NCI-H128 (cell line): Measurements from ENCODE around the gene NEURL1B.
A peak's percentile ranks its signal among the peaks of the same experiment; 100 is the strongest.
"Not testable (repeated sequence)": the region's sequence is repeated elsewhere in the genome, so short reads cannot be mapped to it uniquely, and the experiment has no call there.

ENCODE experiments used
- DNase-seq: peaks from one replicate; lab custom pipeline; 2025; ENCODE audit not compliant: unreplicated experiment; lab: John Stamatoyannopoulos, UW

The NEURL1B gene

DNA sequence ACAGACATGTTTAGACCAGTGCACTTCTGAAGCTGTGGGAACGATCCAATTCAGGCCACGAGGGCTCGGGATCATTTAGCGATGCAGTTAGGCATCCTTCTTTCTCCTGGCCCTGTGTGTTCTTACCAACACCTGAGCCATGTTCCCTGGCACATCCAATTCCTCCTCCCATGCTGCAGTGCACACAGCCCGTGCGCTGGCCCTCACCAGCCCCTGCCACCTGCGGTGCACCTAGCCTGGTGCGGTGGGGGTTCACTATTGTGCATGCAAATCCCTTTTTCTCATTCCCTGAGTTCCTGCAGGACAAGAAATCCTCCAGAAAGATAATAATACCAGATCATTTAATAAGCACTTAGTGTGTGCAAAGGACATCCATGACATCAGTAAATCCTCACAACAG is 53.5 kb downstream of the NEURL1B start:
- DNase-seq = no peak

DNA sequence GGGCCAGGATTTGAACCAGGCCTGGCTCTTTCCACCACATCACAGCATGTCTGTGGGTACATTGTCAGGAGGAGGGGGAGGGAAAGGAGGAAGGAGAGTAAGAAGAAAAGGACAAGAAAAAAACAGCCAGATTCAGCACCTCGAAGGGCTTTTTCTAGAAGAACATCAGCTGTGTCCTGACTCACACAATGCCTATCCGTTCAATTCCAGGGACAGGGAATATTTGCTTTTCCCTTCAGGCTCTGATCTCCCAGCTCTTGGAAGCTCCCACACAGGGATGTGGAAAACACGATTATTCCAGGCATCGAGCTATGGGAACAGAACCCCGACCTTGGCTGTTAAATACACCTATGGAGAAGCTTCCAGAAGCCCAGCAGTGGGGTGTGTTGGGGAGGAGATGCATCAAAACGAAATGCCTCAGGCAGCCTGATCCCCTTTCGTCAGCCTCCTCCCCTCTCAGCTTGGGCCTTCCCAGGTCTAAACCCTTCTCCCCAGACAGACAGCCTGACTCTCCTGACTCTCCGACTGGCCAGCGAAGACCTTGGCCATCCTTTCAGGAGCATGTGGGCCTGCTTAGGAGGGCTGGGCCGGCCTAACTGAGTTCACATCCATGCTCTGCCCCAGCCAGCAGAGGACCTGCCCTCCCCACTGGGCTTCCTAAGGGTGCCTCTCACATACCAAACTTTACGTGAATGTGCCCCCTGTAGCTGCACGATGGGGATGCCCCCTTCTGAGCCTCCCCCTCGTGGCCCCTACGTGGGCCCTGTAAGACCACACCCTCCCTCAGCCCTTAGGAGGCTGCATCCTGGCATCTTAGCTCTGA is 54.4 kb downstream of the NEURL1B start:
- DNase-seq = no peak

GRCh38 chr5:172696171-172696849 is 55.2 kb downstream of the NEURL1B start:
- DNase-seq = no peak

DNA sequence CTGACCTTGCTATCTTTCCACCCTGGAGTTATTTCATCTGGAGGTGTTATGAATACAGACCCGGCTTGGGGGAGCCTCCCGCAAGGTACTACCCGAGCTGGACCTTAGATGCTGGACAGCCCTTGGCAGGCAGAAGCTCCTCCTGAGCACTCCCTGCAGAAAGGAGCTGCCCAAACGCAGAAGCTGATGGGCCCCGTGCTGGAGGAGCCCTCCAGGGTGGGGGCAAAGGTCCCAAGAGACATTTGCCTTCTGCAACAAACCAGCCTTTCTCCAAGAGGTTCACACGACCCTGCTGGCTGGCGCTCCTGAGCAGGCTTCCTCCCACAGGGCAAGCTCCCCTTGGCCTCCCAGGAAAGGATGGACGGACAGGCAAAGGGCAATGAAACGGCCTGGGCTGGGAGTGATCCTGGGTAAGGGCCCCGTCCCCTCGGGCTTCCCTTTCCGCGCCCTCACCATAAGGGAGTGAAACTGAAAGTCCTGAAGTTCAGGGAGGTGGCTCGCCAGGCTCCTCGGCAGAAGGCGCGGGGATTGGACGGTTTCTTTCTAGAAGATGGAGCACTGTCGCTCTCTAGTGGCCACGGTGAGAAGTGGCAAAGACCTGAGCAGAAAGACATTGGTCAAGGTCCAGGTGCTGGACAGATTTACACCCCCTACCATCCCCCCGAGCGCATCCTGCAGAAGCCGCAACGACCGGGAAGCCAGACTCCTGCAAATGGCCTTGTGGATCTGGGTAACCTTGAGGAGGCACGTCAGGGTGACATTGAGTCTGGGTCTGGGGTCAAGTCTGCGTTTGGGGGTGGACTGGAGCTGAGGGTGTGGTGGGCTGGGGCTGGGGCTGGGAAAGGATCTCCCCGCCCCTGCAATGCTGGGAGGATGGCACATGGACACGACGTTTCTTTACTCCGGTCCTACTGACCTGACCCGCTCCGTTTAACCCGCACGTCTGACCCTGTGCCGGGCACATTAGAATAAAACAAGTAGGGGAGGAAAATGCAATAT is 56.4 kb downstream of the NEURL1B start:
- peak; percentile 32 for DNase-seq

GRCh38 chr5:172699423-172699822 is 58.4 kb downstream of the NEURL1B start:
- no peak for DNase-seq

GRCh38 chr5:172699999-172700364 is 58.9 kb downstream of the NEURL1B start:
- no peak for DNase-seq

- no peak for DNase-seq
These were observed 59.6 kb downstream of the NEURL1B start for GRCh38 chr5:172700365-172701290.

DNA sequence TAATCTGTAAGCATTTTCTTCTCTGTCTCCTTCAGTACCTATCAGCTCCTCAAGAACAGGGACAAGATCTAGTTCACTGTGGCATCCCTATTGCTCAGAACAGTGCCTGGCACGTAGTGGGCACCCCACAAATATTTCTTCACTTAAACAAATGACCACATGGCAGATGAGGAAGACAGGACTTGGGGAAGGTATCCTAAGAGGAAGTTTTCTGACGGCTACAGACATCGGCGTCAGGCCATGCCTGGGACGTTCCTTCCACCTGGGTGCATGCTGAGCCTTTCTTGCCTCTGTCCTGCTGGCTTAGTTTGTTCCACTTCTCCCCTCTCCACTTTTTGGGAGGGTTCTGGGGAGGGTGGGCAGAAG is 60.2 kb downstream of the NEURL1B start:
- no peak for DNase-seq

GRCh38 chr5:172703952-172704351 is 62.9 kb downstream of the NEURL1B start:
- DNase-seq = no peak

- no peak for DNase-seq
These were observed 64.6 kb downstream of the NEURL1B start for GRCh38 chr5:172705576-172706084.

DNA sequence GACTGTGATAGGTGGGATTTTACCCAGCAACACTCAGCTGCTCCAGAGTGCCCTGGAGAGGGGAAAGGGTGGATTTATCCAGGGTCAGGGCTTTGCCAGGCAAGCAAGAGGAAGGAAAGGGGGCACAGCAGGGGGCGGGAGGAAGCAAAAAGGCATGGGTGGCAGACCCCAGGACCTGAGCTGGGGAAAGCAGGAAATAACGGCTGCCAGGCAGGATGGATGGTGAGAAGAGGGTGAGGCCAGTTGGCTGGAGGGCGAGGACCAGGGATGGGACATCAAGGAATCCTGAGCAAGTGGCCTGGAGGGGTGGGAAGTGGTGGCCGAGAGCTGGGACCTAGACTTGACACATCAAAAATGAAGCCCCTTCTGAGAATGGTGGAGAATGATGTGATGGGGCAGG is 65.7 kb downstream of the NEURL1B start:
- DNase-seq = no peak

DNA sequence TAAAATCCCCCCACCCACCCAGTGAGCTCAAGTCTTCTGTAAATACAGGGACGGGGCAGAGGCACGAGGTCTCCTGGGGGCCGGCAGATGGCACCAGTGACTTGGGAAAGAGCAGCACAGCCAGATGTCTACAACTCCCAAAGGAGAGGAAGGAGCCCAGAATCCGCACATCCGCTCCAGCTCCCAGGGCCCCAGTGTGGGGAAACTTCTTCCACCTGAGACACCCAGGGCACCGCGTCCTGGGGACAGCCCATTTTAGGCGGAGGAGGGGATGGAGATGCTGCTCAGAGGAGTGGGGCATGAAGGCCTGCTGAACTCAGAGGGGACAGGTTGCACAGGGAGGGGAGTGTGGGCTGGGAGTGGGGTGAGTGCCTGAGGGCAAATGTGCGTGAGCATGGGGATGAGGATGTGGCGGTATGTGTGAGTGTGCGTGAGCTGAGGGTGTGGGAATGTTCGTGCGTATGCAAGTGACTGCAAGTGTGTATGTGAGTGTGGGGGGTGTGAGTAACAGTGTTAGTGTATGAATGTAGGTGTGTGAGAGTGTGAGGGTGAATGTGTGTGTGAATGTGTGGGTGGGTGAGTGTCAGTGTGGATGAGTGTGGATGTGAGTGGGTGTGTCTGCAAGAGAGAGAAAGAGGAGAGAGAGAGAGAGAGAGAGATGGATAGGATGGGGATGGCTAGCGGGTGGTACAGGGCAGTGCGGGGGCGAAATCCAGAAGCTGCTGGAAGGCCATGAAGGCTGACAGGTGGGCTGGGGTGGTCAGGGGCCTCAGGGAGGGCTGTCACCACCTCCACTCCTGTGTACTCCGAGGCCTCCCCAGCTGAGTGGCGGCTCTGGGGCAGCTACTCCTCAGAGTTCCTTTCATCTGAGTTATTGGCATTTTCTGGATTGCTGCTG is 66.5 kb downstream of the NEURL1B start:
- DNase-seq = peak; percentile 6

GRCh38 chr5:172708183-172708505 is 67.1 kb downstream of the NEURL1B start:
- no peak for DNase-seq

DNA sequence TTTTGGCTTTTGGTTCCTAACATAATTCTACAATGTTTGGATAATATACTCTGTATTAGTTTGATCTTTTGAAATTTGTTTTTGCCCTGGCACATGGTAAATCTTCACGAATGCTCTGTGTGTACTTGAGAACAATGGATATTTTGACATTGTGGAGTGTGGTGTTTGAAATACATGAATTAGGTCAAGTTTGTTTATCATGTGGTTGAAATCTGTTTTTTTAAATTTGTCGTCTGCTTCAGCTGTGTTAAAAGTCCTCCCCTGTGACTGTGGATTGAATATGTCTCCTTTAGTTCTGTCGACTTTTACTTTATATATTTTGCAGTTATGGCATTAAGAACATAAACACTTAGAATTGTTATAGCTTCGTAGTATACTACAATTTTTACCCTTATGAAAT is 69.6 kb downstream of the NEURL1B start:
- no peak for DNase-seq

GRCh38 chr5:172711321-172711861 is 70.3 kb downstream of the NEURL1B start:
- not testable (repeated sequence) for DNase-seq

- no peak for DNase-seq
These were observed 71.5 kb downstream of the NEURL1B start for GRCh38 chr5:172712610-172713009.

DNA sequence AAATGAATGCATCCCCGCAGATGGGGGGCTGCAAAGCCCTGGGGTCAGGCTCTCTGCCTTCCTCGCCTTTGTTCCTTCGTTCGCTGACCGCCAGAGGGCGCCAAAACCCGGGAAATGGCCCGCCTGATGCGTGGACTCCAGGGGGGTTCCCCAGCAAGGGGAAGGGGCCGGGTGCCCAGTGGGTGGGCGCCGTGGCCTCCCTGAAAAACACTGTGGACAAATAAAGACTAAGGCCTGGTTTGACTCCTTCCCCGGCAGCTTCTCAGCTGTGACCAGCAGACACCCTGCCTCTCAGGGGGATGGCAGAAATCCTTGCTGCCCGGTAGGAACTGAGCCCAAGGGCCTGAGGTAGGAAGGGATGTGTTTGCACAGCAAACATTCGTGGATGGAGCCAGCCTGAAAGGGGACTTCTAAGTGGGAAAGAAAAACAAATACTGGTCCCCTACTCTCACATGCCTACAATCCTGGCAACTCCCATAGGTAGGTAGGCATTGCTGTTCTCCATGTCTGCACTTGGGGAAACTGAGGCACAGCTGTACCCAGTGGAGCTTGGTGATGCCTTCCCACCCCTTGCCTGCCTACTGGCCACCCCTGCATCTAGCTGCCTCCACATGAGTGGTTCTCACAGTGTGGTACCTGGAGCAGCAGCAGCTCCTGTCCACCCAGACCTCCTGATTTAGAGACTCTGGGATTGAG is 72.2 kb downstream of the NEURL1B start:
- no peak for DNase-seq

DNA sequence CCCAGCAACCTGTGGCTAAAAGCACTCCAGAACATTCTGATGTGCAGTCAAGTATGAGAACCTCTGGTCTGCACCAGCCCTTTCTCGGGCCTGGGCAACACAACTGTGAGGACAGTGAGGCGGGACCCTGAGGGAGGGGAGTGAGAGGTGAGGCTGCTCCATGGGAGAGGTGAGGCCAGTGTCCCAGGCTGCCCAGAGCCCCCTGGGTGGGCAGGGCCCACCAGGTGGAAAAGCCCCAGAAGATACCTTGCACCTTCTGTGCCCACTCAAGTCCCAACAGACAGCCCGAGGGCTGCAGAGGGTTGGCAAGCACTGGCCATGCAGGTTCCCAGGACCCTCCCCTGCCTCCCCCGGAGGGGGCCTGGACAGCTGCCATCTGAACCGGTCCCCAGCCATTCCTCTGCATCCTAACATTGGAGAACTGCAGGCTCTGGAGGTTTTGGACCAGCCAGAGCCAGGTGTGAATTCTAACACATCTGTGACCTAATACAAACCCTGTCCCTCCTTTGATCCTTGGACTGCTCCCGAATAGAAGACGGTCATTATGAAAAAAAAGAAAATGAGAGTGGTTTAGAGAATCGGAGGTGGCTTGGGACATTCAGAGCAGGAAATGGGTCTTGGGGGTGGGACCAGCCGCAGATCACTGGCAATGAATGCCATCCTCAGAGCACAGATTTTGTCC is 72.9 kb downstream of the NEURL1B start:
- DNase-seq = no peak
